Smooth muscle cell (in vitro differentiated cells): ENCODE measurements around the gene SUN5. TPM values are rescaled to one million over a fixed set of nuclear protein-coding genes. Genes with fewer than 3 reads are reported as not detected.

Experiments
- DNase-seq: peaks from one replicate; lab custom pipeline; 2025; ENCODE audit not compliant: unreplicated experiment; lab: John Stamatoyannopoulos, UW
- H2AFZ ChIP-seq: fragments of 200-600 bp; sonication (generic); 2 replicates; pipeline ENCODE4 v1.6.0; 2016; ENCODE audit warnings: antibody characterized with exemption, low read depth, mild to moderate bottlenecking
- H3F3A ChIP-seq: fragments of 200-600 bp; sonication (generic); 2 replicates; pipeline ENCODE4 v1.6.0; 2017; ENCODE audit warnings: antibody characterized with exemption, low read depth
- H3K27ac ChIP-seq: fragments of 200-600 bp; sonication (generic); 2 replicates; pipeline ENCODE4 v1.5.1; 2016; ENCODE audit warnings: low read depth, mild to moderate bottlenecking
- H3K27me3 ChIP-seq: fragments of 200-600 bp; sonication (generic); 2 replicates; pipeline ENCODE4 v1.6.1; 2016; ENCODE audit warnings: low read depth, mild to moderate bottlenecking
- H3K36me3 ChIP-seq: fragments of 200-600 bp; sonication (generic); 2 replicates; pipeline ENCODE4 v1.5.1; 2016; ENCODE audit warnings: low read depth
- H3K4me1 ChIP-seq: fragments of 200-600 bp; sonication (generic); 2 replicates; pipeline ENCODE4 v1.5.1; 2016; ENCODE audit warnings: low read depth
- H3K4me2 ChIP-seq: fragments of 200-600 bp; sonication (generic); 2 replicates; pipeline ENCODE4 v1.6.0; 2016; ENCODE audit warnings: mild to moderate bottlenecking
- H3K4me3 ChIP-seq: fragments of 200-600 bp; sonication (generic); 2 replicates; pipeline ENCODE4 v1.5.1; 2016; ENCODE audit warnings: mild to moderate bottlenecking
- H3K79me2 ChIP-seq: fragments of 200-600 bp; sonication (generic); 2 replicates; pipeline ENCODE4 v1.6.0; 2016; ENCODE audit warnings: low read depth, mild to moderate bottlenecking
- H3K9ac ChIP-seq: fragments of 200-600 bp; sonication (generic); 2 replicates; pipeline ENCODE4 v1.6.0; 2016; ENCODE audit warnings: low read depth
- H3K9me3 ChIP-seq: fragments of 200-600 bp; sonication (generic); replicated peaks from 2 replicates; pipeline ENCODE4 v1.5.1; 2016; ENCODE audit warnings: low read depth
- H4K20me1 ChIP-seq: fragments of 200-600 bp; sonication (generic); 2 replicates; pipeline ENCODE4 v1.6.0; 2016; ENCODE audit warnings: low read depth
- CTCF ChIP-seq: fragments of 200-600 bp; sonication (generic); IDR thresholded peaks from 2 replicates; pipeline ENCODE4 v1.5.1; 2017; ENCODE audit warnings: borderline replicate concordance, mild to moderate bottlenecking, antibody characterized with exemption; ENCODE audit not compliant: insufficient read depth, poor library complexity, severe bottlenecking
- whole genome bisulfite sequencing: methylation state at CpG from one replicate; pipeline ENCODE4 v1.1.7; 2016; ENCODE audit warnings: low lambda C conversion rate; 5-methylcytosine and 5-hydroxymethylcytosine counted together
- polyA plus RNA-seq: library from polyadenylated mRNA; unstranded; fragments of >200 nt; fragmentation: Nextera tagmentation; extraction: Ambion mirVana; gene quantifications from 2 replicates; pipeline ENCODE4 v1.2.1, GENCODE V29; 2016
- total RNA-seq: library from RNA; depleted of rRNA; stranded (reverse); fragments of >200 nt; gene quantifications from 2 replicates; pipeline ENCODE4 v1.2.3, GENCODE V29; 2014

SUN5 gene
- total and polyA plus RNA-seq, 2 experiments from 2014 or later, result not detected

- Histone ChIP-seq H2AFZ (no peak overlapping the region), H3K27me3 (no peaks in the 10 kb centered on the region), H3K79me2 (no peaks in the 10 kb centered on the region), H3K9ac (no peak overlapping the region), H3K27ac (no peak overlapping the region), H3K4me2 (no peak overlapping the region), H3F3A (no peaks in the 10 kb centered on the region), H3K36me3 (no peaks in the 10 kb centered on the region), H3K9me3 (no peaks in the 10 kb centered on the region), H3K4me1 (peaks cover 11% of the 10 kb centered on the region), H3K4me3 (no peak overlapping the region), H4K20me1 (no peaks in the 10 kb centered on the region)
- no peak for DNase-seq
- WGBS, result 100% methylated on average over 2 of the region's 2 CpGs
- no peak for TF ChIP-seq CTCF
Measured at GRCh38 chr20:32970973-32971300, 33.3 kb downstream of the SUN5 start.

DNA sequence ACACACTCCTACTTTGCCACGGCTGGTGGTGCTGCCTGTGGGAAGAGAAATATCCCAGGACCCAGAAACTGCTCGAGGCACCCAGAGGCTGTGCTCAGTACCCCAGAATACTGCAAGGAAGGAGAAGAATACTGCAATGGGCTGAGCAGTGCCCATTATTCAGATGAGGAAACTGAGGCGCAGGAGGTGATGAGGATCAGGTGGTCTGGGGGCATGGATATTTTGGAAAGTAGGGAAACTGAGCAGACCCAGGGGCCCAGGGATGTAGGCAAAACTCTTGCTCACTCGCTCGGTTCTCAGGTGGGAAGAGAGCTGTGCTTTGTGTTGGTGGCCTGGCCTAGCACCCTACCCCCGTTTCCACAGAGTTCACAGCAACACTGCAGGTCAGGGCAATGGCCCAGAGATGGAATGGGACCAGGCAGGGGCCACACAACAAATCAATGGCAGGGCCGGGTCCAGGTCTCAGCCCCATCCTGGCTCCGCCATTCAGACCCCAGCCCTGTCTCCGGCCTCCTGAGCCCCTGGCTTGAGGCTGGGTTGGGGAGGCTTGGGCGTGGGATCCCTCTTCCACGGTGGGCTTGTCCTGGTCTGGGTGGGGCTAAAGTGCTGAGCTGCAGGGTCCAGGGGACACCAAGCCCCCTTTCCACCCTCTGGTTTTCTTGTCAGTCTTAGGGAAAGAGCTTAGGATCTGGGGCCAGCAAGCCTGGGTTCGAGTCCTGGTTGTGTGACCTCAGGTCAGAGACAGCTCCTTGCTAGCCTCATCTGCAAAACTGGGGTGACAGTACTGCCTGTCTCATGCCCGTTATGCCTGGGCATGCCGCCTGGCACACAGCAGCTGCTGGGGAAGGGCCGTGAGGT is 33.9 kb downstream of the SUN5 start:
- no peak overlapping the region for H3K4me3 ChIP-seq
- no peak overlapping the region for H3K4me2 ChIP-seq
- DNase-seq, result no peak

GRCh38 chr20:32969356-32970114 is 34.7 kb downstream of the SUN5 start:
- H4K20me1 ChIP-seq, result no peaks in the 10 kb centered on the region
- H3K9me3 ChIP-seq, result no peaks in the 10 kb centered on the region
- TF ChIP-seq CTCF, result no peak
- no peaks in the 10 kb centered on the region for H3F3A ChIP-seq
- H2AFZ ChIP-seq, result no peak overlapping the region
- no peaks in the 10 kb centered on the region for H3K79me2 ChIP-seq
- no peak overlapping the region for H3K9ac ChIP-seq
- H3K36me3 ChIP-seq, result no peaks in the 10 kb centered on the region
- 66% methylated on average over 13 of the region's 13 CpGs for WGBS
- no peaks in the 10 kb centered on the region for H3K27me3 ChIP-seq
- no peak overlapping the region for H3K4me3 ChIP-seq
- H3K27ac ChIP-seq, result no peak overlapping the region
- H3K4me2 ChIP-seq, result no peak overlapping the region
- peaks cover 11% of the 10 kb centered on the region for H3K4me1 ChIP-seq
- DNase-seq, result no peak

More for the DNA sequence above, 33.9 kb downstream of the SUN5 start:
- Histone ChIP-seq H3K9me3 (no peaks in the 10 kb centered on the region), H3K27me3 (no peaks in the 10 kb centered on the region), H3K79me2 (no peaks in the 10 kb centered on the region), H3K9ac (no peak overlapping the region), H3F3A (no peaks in the 10 kb centered on the region), H4K20me1 (no peaks in the 10 kb centered on the region), H3K27ac (no peak overlapping the region), H2AFZ (no peak overlapping the region), H3K4me1 (peaks cover 11% of the 10 kb centered on the region), H3K36me3 (no peaks in the 10 kb centered on the region)
- 97% methylated on average over 15 of the region's 15 CpGs for WGBS
- no peak for TF ChIP-seq CTCF
